IPS DF 4.7 (cell line): Measurements from ENCODE around the gene SETD3.
A peak's percentile ranks its signal among the peaks of the same experiment; 100 is the strongest.

Experiments
- DNase-seq: peaks from one replicate; pipeline ENCODE4 v3.0.0-alpha.2; 2013; ENCODE audit warnings: low spot score; ENCODE audit errors: extremely low read depth

The SETD3 gene

GRCh38 chr14:99516871-99517642 lies 36.4 kb upstream of the SETD3 start:
- DNase-seq = no peak

- no peak for DNase-seq
These were observed 35.7 kb upstream of the SETD3 start for GRCh38 chr14:99516156-99516870.

DNA sequence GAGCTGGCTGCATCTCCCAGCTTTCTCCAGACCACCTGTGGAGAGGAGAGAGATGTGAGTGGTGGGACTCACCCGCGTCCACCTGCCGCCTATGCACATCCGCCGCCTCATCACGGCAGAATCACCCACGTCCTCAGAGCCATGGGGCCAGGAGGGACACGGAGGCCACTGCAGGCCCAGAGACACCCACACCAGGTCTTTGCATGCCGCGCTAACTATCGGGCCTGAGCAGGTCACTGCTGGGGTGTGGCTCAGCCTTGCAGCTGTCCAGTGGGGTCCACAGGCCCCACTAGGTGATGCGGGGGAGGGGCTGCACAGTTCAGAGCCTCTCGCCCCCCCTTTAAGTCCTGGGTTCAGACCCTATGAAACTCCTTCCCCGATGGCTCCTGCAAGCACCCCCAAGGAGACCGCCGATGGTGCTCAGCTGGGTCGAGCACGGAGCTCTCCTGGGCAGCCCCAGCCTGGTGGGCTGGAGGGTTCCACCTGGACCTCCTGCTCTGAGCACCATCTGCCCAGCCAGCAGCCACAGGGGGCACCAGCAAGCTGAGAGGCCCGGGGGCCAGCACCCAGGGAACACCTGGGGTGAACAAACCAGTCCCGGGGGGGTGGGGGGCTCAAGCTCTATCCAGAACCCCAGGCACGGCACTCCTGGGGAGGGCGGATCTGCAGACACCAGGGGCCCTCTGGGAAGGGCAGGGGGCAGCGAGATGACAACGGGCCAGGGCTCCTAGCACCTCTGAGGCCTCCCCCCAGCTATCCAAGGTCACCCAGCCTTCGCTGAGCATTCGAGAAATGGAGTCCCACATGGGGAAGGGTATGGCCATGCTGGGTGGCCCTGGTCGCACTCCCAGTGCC lies 34.9 kb upstream of the SETD3 start:
- no peak for DNase-seq

- no peak for DNase-seq
These were observed 34.1 kb upstream of the SETD3 start for GRCh38 chr14:99514552-99515300.

- no peak for DNase-seq
These were observed 33.4 kb upstream of the SETD3 start for GRCh38 chr14:99513946-99514551.

- DNase-seq = no peak
These were observed 32.6 kb upstream of the SETD3 start for GRCh38 chr14:99513183-99513694.

- no peak for DNase-seq
These were observed 32.0 kb upstream of the SETD3 start for GRCh38 chr14:99512571-99513182.

GRCh38 chr14:99512110-99512449 lies 31.4 kb upstream of the SETD3 start:
- DNase-seq = no peak

DNA sequence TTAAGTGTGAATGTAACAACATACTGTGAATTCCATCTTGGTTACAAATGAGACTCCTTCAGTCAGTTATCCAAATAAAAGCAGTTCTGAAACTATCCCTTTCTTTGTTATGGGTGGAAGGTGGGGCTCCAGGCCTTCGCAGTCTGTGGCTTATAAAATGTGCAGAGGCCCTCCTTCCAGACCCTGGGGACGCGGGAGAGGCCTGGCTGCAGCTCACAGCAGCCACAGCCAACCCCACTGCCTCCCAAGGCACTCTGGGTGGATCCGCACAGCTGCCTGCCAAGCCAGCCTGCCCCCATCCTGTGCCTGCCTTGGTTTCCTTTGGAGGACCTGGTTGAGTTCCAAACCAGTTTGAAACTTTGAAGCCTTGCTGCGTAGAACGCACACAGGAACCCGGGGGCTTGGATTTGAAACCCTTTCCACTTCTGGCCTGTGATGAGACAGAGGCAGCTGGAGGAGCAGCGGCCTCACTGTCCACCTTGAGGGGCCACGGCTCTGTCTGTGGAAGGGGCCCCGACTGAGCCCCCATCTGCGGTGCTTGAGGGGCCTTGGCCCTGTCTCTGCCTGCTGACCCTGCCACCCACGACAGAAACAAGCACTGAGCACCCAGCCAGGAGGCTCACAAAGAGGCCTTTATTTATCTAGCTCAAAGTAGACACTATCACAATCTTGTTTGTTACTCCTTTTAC lies 30.9 kb upstream of the SETD3 start:
- no peak for DNase-seq

DNA sequence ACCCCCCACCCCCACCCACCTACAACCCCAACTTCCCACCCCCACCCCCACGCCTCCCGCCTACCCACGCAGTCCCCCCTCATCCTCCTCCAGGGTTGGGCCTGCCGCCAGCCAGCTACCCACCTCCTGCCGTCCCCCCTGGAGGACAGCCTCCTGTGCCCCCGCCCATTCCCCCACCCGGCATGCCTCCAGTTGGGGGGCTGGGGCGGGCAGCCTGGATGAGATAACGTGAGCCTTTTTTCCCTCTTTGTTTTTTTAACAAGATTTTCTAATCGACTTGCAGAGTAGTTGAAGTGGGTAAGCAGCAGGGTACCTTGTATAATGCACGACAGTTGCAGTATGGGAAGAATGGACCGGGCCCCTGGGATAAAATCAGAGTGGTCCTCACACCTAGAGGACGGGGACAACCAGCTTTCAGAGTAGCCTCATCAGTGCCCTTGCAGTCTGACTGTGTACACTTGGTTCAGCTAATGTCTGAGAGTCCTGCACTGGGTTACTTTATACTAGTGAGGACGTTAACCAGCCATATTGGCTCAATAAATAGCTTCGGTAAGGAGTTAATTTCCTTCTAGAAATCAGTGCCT lies 30.0 kb upstream of the SETD3 start:
- DNase-seq = no peak

DNA sequence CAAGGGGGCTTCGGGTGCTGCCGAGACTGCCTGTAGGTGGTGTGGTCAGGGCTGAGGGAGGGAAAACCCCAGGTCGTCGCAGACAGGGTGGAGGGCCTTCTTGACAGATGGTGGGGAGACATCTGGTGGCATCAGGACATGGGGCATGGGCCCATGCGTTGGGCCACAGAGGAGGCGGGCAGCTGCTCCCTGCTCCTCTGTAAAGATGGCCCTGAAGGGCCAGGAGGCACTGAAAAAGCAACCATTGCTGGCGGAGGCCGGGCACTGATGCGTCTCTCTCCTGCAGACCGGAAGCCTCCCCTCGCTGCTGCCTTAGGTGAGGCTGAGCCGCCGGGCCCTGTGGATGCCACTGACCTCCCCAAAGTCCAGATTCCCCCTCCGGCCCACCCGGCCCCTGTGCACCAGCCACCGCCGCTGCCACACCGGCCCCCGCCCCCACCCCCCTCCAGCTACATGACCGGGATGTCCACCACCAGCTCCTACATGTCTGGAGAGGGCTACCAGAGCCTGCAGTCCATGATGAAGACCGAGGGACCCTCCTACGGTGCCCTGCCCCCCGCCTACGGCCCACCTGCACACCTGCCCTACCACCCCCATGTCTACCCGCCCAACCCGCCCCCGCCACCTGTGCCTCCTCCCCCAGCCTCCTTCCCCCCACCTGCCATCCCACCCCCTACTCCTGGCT lies 29.4 kb upstream of the SETD3 start:
- DNase-seq = no peak

DNA sequence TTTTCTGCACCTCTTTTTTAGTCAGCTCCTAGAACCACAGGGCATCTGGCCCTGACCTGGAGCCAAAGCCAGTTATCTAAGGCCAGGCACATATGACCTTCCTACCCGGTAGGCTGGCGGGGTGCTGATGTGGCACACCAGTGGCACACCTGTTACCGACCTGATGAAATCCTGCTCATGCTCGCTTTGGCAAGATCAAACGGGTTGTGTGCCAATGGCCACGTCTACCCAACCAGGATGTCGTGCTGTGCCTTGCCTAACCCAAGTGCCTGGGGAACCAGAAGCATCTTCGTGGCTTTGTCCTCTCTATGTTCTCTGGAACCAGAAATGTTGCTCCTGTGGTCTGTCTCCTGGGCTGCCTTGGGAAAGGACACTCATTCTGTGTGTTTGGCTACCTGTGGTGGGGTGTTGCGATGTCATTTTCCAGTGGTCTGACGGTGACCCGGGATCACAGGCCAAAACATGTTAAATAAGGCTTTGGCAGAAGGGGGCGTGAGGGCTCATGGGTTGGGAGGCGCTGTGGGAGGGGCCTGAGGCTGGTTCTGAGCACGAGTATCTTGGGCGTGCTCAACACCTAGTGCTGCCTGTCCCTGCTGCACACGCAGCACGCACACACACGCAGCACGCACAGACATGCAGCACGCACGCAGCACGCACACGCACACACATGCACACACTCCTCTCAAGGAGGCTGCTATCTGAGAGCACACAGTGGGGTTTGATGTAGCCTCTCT lies 28.4 kb upstream of the SETD3 start:
- DNase-seq = no peak

DNA sequence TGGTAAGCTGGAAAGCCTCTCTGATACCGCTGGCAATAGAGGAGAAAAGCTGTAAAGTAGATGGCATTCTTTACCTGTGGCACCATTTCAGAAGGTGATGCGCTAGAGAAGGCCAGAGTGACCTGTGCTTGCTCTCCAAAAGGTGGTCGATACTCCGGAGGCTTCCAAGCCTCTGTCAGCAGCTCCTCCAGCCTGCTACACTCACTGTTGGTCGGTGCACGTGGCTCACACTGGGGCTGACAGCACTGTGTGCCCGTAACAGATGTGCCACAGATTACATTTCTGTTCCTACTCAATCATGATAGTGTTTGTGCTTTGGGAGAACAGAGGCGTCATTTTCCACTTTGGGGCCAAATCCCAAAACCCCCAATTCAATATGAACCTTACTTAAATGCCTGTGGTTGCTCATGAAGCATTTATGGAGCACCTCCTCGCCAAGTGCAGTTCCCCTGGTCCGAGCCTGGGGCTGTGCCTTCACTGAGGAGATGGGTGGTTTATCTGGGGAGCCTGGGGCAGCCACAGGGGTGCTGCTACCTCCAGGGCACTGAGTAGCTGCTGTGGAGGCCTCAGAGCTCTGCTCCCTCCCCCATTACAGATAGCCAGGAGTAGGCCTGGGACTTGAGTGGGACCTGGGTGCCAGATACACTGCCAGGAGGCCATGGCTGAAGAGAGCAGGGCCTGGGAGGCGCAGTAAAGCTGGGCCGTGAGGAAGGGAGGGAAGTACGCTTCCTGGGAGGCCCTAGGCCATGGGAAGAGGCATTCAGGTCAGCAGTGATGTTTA lies 27.4 kb upstream of the SETD3 start:
- no peak for DNase-seq

DNA sequence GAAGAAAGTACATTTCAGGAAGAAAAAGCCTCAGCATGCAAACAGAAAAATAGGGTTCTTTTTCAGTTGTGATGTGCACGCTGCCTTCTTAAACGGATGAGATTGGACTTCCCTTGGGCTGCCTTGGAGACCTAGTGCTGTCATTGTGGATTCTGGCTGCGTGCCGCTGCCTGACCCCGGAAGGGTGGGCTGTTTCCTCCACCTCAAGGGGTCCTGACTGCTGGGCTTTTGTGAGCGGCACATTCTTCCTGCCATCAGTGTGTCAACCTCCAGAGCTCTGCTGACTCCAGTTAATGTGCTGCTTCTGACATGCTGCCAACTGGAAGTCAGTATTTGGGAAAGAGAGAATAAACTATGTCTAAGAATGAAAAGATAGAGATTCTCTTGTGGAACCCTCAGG lies 25.6 kb upstream of the SETD3 start:
- DNase-seq = no peak

- DNase-seq = no peak
These were observed 24.4 kb upstream of the SETD3 start for GRCh38 chr14:99505089-99505488.

GRCh38 chr14:99503848-99504453 lies 23.3 kb upstream of the SETD3 start:
- no peak for DNase-seq

DNA sequence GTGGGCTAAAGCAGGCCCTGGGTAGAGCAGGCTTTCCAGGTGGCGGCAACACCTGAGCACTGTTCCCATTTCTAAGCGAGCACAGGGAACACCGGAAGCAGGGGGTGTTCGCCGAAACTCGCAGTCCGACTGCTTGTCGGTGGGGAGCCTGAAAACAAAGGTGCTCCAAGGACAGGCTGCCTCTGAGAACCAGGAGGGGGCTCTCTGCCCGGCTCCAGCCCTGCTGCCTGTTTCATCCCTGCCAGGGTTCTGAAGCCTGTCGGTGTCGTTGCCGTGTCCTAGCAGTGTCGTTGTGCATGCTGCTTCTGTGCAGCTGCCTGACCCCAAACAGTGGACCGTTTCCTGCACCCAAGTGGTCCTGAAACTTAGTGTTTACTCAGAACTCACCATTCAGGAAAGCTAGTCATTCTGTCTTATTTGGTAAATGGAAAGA lies 22.3 kb upstream of the SETD3 start:
- peak; percentile 46 for DNase-seq
